ENCODE measurements around the gene PPP1R2.

PPP1R2 gene

GRCh38 chr3:195542698-195543499 is at the start of gene PPP1R2:
PPP1R2 (minus strand) TSS chr3:195543325; CDS start chr3:195543025, 300 bp downstream.
- peaks cover 4% of the 10 kb centered on the region for H3K4me1 ChIP-seq (ENCODE audit: control insufficient read depth, insufficient read depth, low read length)
- no peaks in the 10 kb centered on the region for H3K9me3 ChIP-seq (ENCODE audit: control insufficient read depth, insufficient read depth, low read depth, low read length)
- peak within 1 kb of the TSS; percentile 66 for H3K27ac ChIP-seq (ENCODE audit: extremely low read depth, low read depth, low read length)
- H3K36me3 ChIP-seq (ENCODE audit: control insufficient read depth in 2 of 2, insufficient read depth in 1 of 2, low read length in 2 of 2), result no peaks in the 10 kb centered on the region
- ChIA-PET CTCF (interaction anchor here (0.8 to 2.6 kb wide), 4 partner anchors 14 to 308 kb away, joined by 3 to 10 read pairs (median 5); partner anchors contain the start of gene XXYLT1), POLR2A (interaction anchor here (0.6 to 1.7 kb wide), 14 partner anchors 9 to 273 kb away, joined by 3 to 11 read pairs (median 3); partner anchors contain the start of genes ACAP2, APOD and XXYLT1)
- H3K4me3 ChIP-seq (ENCODE audit: low read depth, low read length), result peak within 1 kb of the TSS; percentile 92
- no peak for TF ChIP-seq AEBP2 (tag by site-specific recombination; IDR thresholded peaks at IDR 0.05; ENCODE audit: borderline replicate concordance)
- TF ChIP-seq ZNF280C (tag by site-specific recombination; IDR thresholded peaks at IDR 0.05), result no peak
- TF ChIP-seq, protein P1, sequence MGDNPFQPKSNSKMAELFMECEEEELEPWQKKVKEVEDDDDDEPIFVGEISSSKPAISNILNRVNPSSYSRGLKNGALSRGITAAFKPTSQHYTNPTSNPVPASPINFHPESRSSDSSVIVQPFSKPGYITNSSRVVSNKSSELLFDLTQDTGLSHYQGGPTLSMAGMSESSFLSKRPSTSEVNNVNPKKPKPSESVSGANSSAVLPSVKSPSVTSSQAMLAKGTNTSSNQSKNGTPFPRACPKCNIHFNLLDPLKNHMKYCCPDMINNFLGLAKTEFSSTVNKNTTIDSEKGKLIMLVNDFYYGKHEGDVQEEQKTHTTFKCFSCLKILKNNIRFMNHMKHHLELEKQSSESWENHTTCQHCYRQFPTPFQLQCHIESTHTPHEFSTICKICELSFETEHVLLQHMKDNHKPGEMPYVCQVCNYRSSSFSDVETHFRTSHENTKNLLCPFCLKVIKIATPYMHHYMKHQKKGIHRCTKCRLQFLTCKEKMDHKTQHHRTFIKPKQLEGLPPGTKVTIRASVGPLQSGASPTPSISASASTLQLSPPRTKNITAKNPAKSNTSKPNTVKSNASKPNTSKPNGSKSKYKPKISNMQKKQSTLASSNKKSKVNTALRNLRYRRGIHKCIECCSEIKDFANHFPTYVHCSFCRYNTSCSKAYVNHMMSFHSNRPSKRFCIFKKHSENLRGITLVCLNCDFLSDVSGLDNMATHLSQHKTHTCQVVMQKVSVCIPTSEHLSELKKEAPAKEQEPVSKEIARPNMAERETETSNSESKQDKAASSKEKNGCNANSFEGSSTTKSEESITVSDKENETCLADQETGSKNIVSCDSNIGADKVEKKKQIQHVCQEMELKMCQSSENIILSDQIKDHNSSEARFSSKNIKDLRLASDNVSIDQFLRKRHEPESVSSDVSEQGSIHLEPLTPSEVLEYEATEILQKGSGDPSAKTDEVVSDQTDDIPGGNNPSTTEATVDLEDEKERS (tag by site-specific recombination; IDR thresholded peaks at IDR 0.05), result no peak
- TF ChIP-seq PBX3 (CRISPR knock-in tag; IDR thresholded peaks at IDR 0.05), result no peak
- TF ChIP-seq ZSCAN4 (tag by site-specific recombination; IDR thresholded peaks at IDR 0.05), result no peak
- 0 out of 2 replicates have a peak, but pooled peaks have one; percentile 54 for TF ChIP-seq ZXDB (tag by site-specific recombination; IDR thresholded peaks at IDR 0.05)
- TF ChIP-seq ZNF785 (tag by site-specific recombination; IDR thresholded peaks at IDR 0.05), result no peak
- TF ChIP-seq ZNF324 (tag by site-specific recombination; IDR thresholded peaks at IDR 0.05), result no peak
- no peak for TF ChIP-seq ZNF571 (tag by site-specific recombination; IDR thresholded peaks at IDR 0.05)
- TF ChIP-seq ZNF529 (tag by site-specific recombination; IDR thresholded peaks at IDR 0.05; ENCODE audit: insufficient replicate concordance), result no peak
- TF ChIP-seq TCF7L2 (IDR thresholded peaks at IDR 0.05; ENCODE audit: borderline replicate concordance, low read depth, low read length), result no peak
- TF ChIP-seq, protein P2, sequence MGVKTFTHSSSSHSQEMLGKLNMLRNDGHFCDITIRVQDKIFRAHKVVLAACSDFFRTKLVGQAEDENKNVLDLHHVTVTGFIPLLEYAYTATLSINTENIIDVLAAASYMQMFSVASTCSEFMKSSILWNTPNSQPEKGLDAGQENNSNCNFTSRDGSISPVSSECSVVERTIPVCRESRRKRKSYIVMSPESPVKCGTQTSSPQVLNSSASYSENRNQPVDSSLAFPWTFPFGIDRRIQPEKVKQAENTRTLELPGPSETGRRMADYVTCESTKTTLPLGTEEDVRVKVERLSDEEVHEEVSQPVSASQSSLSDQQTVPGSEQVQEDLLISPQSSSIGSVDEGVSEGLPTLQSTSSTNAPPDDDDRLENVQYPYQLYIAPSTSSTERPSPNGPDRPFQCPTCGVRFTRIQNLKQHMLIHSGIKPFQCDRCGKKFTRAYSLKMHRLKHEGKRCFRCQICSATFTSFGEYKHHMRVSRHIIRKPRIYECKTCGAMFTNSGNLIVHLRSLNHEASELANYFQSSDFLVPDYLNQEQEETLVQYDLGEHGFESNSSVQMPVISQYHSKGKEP (tag by site-specific recombination; IDR thresholded peaks at IDR 0.05), result no peak
- TF ChIP-seq ZNF140 (tag by site-specific recombination; IDR thresholded peaks at IDR 0.05), result no peak
- TF ChIP-seq ZNF169 (tag by site-specific recombination; IDR thresholded peaks at IDR 0.05), result no peak
- no peak for TF ChIP-seq ZNF48 (tag by site-specific recombination; IDR thresholded peaks at IDR 0.05)
- TF ChIP-seq ZNF341 (tag by site-specific recombination; IDR thresholded peaks at IDR 0.05; ENCODE audit: low read depth), result peak; percentile 40
- no peak for TF ChIP-seq SCRT1 (tag by site-specific recombination; IDR thresholded peaks at IDR 0.05; ENCODE audit: borderline replicate concordance)
- no peak for TF ChIP-seq YY2 (tag by site-specific recombination; IDR thresholded peaks at IDR 0.05)
- no peak for TF ChIP-seq ZNF639 (tag by site-specific recombination; IDR thresholded peaks at IDR 0.05)
- TF ChIP-seq ZBTB48 (tag by site-specific recombination; IDR thresholded peaks at IDR 0.05), result no peak
- TF ChIP-seq ZNF112 (tag by site-specific recombination; IDR thresholded peaks at IDR 0.05), result no peak
- peak; percentile 94 for TF ChIP-seq ZBTB6 (tag by site-specific recombination; IDR thresholded peaks at IDR 0.05)
- TF ChIP-seq ZBTB1 (tag by site-specific recombination; IDR thresholded peaks at IDR 0.05), result no peak
